Measurements from ENCODE around the gene HPS5.
A peak's percentile ranks its signal among the peaks of the same experiment; 100 is the strongest.
"Not testable (repeated sequence)": the region's sequence is repeated elsewhere in the genome, so short reads cannot be mapped to it uniquely, and the experiment has no call there.

The HPS5 gene

GRCh38 chr11:18321969-18322711, at the start of gene HPS5, which contains the start of gene GTF2H1:
Gene HPS5 (minus strand): TSS chr11:18322140. CDS start chr11:18317858, 4,282 bp downstream.
Gene GTF2H1 (plus strand): TSS chr11:18322567. CDS start chr11:18333075, 10,508 bp downstream.
- peak; percentile 94 for DNase-seq

GRCh38 chr11:18371279-18371678, 49.3 kb upstream of the HPS5 start:
- DNase-seq: no peak

- DNase-seq: no peak
Observed at GRCh38 chr11:18369398-18369797, 47.5 kb upstream of the HPS5 start.

- DNase-seq: no peak
Observed at GRCh38 chr11:18368221-18368620, 46.3 kb upstream of the HPS5 start.

- DNase-seq: no peak
Observed at GRCh38 chr11:18367431-18367830, 45.5 kb upstream of the HPS5 start.

GRCh38 chr11:18366286-18366685, 44.3 kb upstream of the HPS5 start:
- DNase-seq: no peak

GRCh38 chr11:18365741-18366140, 43.8 kb upstream of the HPS5 start:
- DNase-seq: no peak

GRCh38 chr11:18364495-18365073, 42.6 kb upstream of the HPS5 start:
- DNase-seq: no peak

GRCh38 chr11:18361154-18361553, 39.2 kb upstream of the HPS5 start:
- DNase-seq: no peak

GRCh38 chr11:18358646-18359045, 36.7 kb upstream of the HPS5 start:
- DNase-seq: no peak

- DNase-seq: no peak
Observed at GRCh38 chr11:18352581-18352980, 30.6 kb upstream of the HPS5 start.

- DNase-seq: no peak
Observed at GRCh38 chr11:18347471-18348125, 25.7 kb upstream of the HPS5 start.

GRCh38 chr11:18332891-18333290, 11.0 kb upstream of the HPS5 start:
- DNase-seq: no peak

GRCh38 chr11:18332302-18332701, 10.4 kb upstream of the HPS5 start:
- DNase-seq: no peak

- DNase-seq: no peak
Observed at GRCh38 chr11:18330921-18331320, 9.0 kb upstream of the HPS5 start.

- no peak for DNase-seq
Observed at GRCh38 chr11:18329196-18329870, 7.4 kb upstream of the HPS5 start.

- DNase-seq: no peak
Observed at GRCh38 chr11:18324381-18324780, 2.4 kb upstream of the HPS5 start.

- not testable (repeated sequence) for DNase-seq
Observed at GRCh38 chr11:18323881-18324280, 1.9 kb upstream of the HPS5 start.

GRCh38 chr11:18322818-18323570, 1.1 kb upstream of the HPS5 start:
- DNase-seq: no peak

GRCh38 chr11:18321578-18321968, 367 bp downstream of the HPS5 start:
- DNase-seq: no peak

- no peak for DNase-seq
Observed at GRCh38 chr11:18320617-18321016, 1.3 kb downstream of the HPS5 start.

- no peak for DNase-seq
Observed at GRCh38 chr11:18319914-18320313, 2.0 kb downstream of the HPS5 start.

GRCh38 chr11:18317551-18317950, 4.4 kb downstream of the HPS5 start:
- DNase-seq: no peak
